Thyroid gland (tissue), 4 donors: Measurements from ENCODE around the gene DDX18.

Experiments
- POLR2A ChIP-seq, 2 donors: fragments of 450-650 bp; IDR thresholded peaks; one replicate each; pipeline ENCODE4 v1.6.1; 2017; ENCODE audit warnings: antibody characterized with exemption in 2 of 2, mild to moderate bottlenecking in 2 of 2, moderate library complexity in 1 of 2
- TF ChIP-seq, protein P1 (sequence below), 6 experiments: fragments of 200-600 bp in 3 of 6; fragments of 450-650 bp in 3 of 6; sonication (generic) in 3 of 6; IDR thresholded peaks; one replicate each; pipeline ENCODE4 v1.5.1; 2016 to 2019; ENCODE audit warnings: antibody characterized with exemption in 6 of 6, mild to moderate bottlenecking in 2 of 6, inconsistent platforms in 1 of 6, moderate library complexity in 1 of 6

DNA sequence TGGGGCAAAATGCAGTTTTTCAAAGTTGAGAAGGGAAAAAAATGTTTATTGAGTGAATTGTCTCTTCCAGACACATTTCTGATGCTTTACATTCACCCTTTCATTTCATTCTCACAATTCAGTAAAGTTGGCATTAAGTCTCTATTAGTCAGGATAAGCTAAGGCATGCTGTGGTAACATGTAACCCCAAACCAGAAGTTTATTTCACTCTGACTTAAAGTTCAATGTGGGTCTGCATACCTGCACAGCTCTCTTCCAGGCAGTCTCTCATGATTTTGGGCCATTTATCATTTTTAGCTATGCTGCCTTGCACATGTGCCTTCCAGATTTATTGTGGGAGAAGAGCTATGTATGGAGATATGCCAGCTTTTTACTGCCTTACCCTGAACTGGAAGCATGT is 48.0 kb downstream of the DDX18 start:
- TF ChIP-seq, protein P1, sequence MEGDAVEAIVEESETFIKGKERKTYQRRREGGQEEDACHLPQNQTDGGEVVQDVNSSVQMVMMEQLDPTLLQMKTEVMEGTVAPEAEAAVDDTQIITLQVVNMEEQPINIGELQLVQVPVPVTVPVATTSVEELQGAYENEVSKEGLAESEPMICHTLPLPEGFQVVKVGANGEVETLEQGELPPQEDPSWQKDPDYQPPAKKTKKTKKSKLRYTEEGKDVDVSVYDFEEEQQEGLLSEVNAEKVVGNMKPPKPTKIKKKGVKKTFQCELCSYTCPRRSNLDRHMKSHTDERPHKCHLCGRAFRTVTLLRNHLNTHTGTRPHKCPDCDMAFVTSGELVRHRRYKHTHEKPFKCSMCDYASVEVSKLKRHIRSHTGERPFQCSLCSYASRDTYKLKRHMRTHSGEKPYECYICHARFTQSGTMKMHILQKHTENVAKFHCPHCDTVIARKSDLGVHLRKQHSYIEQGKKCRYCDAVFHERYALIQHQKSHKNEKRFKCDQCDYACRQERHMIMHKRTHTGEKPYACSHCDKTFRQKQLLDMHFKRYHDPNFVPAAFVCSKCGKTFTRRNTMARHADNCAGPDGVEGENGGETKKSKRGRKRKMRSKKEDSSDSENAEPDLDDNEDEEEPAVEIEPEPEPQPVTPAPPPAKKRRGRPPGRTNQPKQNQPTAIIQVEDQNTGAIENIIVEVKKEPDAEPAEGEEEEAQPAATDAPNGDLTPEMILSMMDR (IDR thresholded peaks at IDR 0.05) = no peak
- TF ChIP-seq POLR2A (IDR thresholded peaks at IDR 0.05) = no peak
